K562 (cell line): ENCODE measurements around the gene WDR81. TPM values are rescaled to one million over a fixed set of nuclear protein-coding genes. Genes with fewer than 3 reads are reported as not detected.

Experiments used
- AFF4 ChIP-seq: sonication (generic); formaldehyde crosslinking; IDR thresholded peaks from 2 replicates; pipeline ENCODE4 v1.8.0; 2023; ENCODE audit warnings: mild to moderate bottlenecking, missing genetic modification reagents
- CBX1 ChIP-seq: sonication (generic); IDR thresholded peaks from 2 replicates; pipeline ENCODE4 v1.6.1; 2016; ENCODE audit warnings: antibody characterized with exemption, low read depth, mild to moderate bottlenecking
- CCNT2 ChIP-seq: IDR thresholded peaks from 2 replicates; pipeline ENCODE4 v1.6.1; 2011; ENCODE audit warnings: borderline replicate concordance, low read depth, mild to moderate bottlenecking, moderate library complexity, mixed read lengths, low read length; ENCODE audit not compliant: insufficient read length; ENCODE audit errors: extremely low read depth
- CREBBP ChIP-seq: IDR thresholded peaks from one replicate; pipeline ENCODE4 v1.6.1; 2012; ENCODE audit warnings: low read depth, mild to moderate bottlenecking, control low read depth, inconsistent platforms, low read length
- ETV1 ChIP-seq: fragments of 450-650 bp; conservative IDR thresholded peaks from 2 replicates; pipeline ENCODE4 v1.6.1; 2016; ENCODE audit warnings: missing genetic modification characterization, control low read depth, low read depth, missing compliant biosample characterization
- GTF2B ChIP-seq: IDR thresholded peaks from 2 replicates; pipeline ENCODE4 v1.6.1; 2011; ENCODE audit not compliant: insufficient read length; ENCODE audit errors: extremely low read depth
- HBP1 ChIP-seq: fragments of 450-650 bp; formaldehyde crosslinking; IDR thresholded peaks from 2 replicates; pipeline ENCODE4 v1.4.0; 2022; ENCODE audit warnings: missing genetic modification characterization
- HDAC2 ChIP-seq: fragments of 450-650 bp; IDR thresholded peaks from 2 replicates; pipeline ENCODE4 v1.6.1; 2016; ENCODE audit warnings: mild to moderate bottlenecking
- HDAC6 ChIP-seq: IDR thresholded peaks from 2 replicates; pipeline ENCODE4 v1.6.1; 2012; ENCODE audit warnings: low read depth, mild to moderate bottlenecking, control low read depth, inconsistent platforms, low read length, moderate library complexity
- NFATC3 ChIP-seq: fragments of 450-650 bp; IDR thresholded peaks from 2 replicates; pipeline ENCODE4 v1.6.1; 2017; ENCODE audit warnings: mild to moderate bottlenecking
- NFYB ChIP-seq: IDR thresholded peaks from 2 replicates; pipeline ENCODE4 v1.6.1; 2011; ENCODE audit warnings: mild to moderate bottlenecking, moderate library complexity; ENCODE audit not compliant: insufficient read length; ENCODE audit errors: extremely low read depth
- NUFIP1 ChIP-seq: fragments of 450-650 bp; IDR thresholded peaks from 2 replicates; pipeline ENCODE4 v1.6.1; 2018; ENCODE audit not compliant: partially characterized antibody
- PTBP1 ChIP-seq: fragments of 200-400 bp; formaldehyde crosslinking; IDR thresholded peaks from 2 replicates; pipeline ENCODE4 v1.6.1; 2017; ENCODE audit warnings: low read depth, low read length
- RAD21 ChIP-seq, 2 experiments: fragments of 250-450 bp in 1 of 2; fragments of 450-650 bp in 1 of 2; sonication (Bioruptor Pico) in 1 of 2; formaldehyde crosslinking in 1 of 2; IDR thresholded peaks in 1 of 2; conservative IDR thresholded peaks in 1 of 2; 2 replicates each; pipeline versions ENCODE4 v1.4.0 to v1.8.0; 2020 to 2022; ENCODE audit warnings: mild to moderate bottlenecking in 2 of 2, moderate library complexity in 1 of 2
- SMARCC2 ChIP-seq: fragments of 450-650 bp; IDR thresholded peaks from 2 replicates; pipeline ENCODE4 v1.6.1; 2017; ENCODE audit warnings: antibody characterized with exemption, moderate library complexity, mild to moderate bottlenecking, low read depth
- SP2 ChIP-seq: IDR thresholded peaks from 2 replicates; pipeline ENCODE4 v1.6.1; 2011; ENCODE audit warnings: mild to moderate bottlenecking, low read depth, low read length, moderate library complexity; ENCODE audit not compliant: poor library complexity, severe bottlenecking; ENCODE audit errors: extremely low read depth
- TAF9B ChIP-seq: fragments of 450-650 bp; IDR thresholded peaks from 2 replicates; pipeline ENCODE4 v1.6.1; 2018; ENCODE audit warnings: mild to moderate bottlenecking; ENCODE audit not compliant: partially characterized antibody
- TCF3 ChIP-seq: sonication (generic); formaldehyde crosslinking; IDR thresholded peaks from 2 replicates; pipeline ENCODE4 v1.4.0; 2020; ENCODE audit warnings: mild to moderate bottlenecking, missing genetic modification reagents
- ZFPM2 ChIP-seq: fragments of 250-450 bp; sonication (Bioruptor Pico); IDR thresholded peaks from 2 replicates; pipeline ENCODE4 v1.5.1; 2022; ENCODE audit warnings: mild to moderate bottlenecking
- ZNF232 ChIP-seq: sonication (generic); formaldehyde crosslinking; IDR thresholded peaks from 2 replicates; pipeline ENCODE4 v1.8.0; 2022; ENCODE audit warnings: mild to moderate bottlenecking, missing genetic modification reagents
- ZNF24 ChIP-seq: fragments of 450-650 bp; IDR thresholded peaks from 2 replicates; pipeline ENCODE4 v1.6.1; 2016
- ZNF79 ChIP-seq: fragments of 250-450 bp; sonication (Bioruptor Pico); IDR thresholded peaks from 2 replicates; pipeline ENCODE4 v1.4.0; 2020; ENCODE audit warnings: low read depth, mild to moderate bottlenecking, moderate library complexity
- ZNF830 ChIP-seq: fragments of 250-450 bp; sonication (Bioruptor Pico); IDR thresholded peaks from 2 replicates; pipeline ENCODE4 v1.5.0; 2021; ENCODE audit warnings: mild to moderate bottlenecking
- polyA plus RNA-seq, 8 experiments: library from polyadenylated mRNA; depleted of rRNA in 4 of 8; stranded (reverse) in 5 of 8; unstranded in 3 of 8; fragments of >200 nt; fragmentation: Nextera tagmentation in 2 of 8; fragmentation: Illumina TruSeq in 1 of 8; extraction: Ambion mirVana in 2 of 8; extraction: Trizol in 1 of 8; gene quantifications; 2 replicates each; pipeline versions ENCODE4 v1.2.1 to v1.2.3, GENCODE V29; 2011 to 2014; ENCODE audit warnings: inconsistent platforms in 1 of 8, missing spikeins in 1 of 8
- total RNA-seq, 7 experiments: library from RNA; depleted of rRNA in 6 of 7; stranded (reverse); fragments of >200 nt in 6 of 7; fragmentation: Illumina TruSeq in 2 of 7; extraction: Trizol in 2 of 7; gene quantifications; 2 replicates each; pipeline versions ENCODE4 v1.2.1 to v1.2.3, GENCODE V29; 2011 to 2021; ENCODE audit warnings: low replicate concordance in 1 of 7

WDR81 gene
- total and polyA plus RNA-seq, 9 of the 15 experiments (the other 6 are each of a cell fraction or from before 2014, with no cell fraction given): 0.01 to 17.1 (median 3.3) TPM

- TF ChIP-seq HDAC6 (no peak), SMARCC2 (no peak), ZFPM2 (CRISPR knock-in tag) (no peak), CBX1 (no peak), CREBBP (no peak), ZNF830 (CRISPR knock-in tag) (no peak), GTF2B (no peak), PTBP1 (no peak), AFF4 (peak; percentile 61; the same call in 1 of the 2 replicates), NFYB (no peak), ZNF79 (CRISPR knock-in tag) (no peak), ZNF24 (no peak), NUFIP1 (no peak), ZNF232 (CRISPR knock-in tag) (no peak), SP2 (no peak), NFATC3 (no peak), HDAC2 (peak; percentile 65; the same call in 1 of the 2 replicates), TAF9B (peak; percentile 73), ETV1 (tag) (no peak), TCF3 (no peak), CCNT2 (peak; percentile 23), HBP1 (CRISPR knock-in tag) (no peak), RAD21 (CRISPR knock-in tag; conservative IDR thresholded peaks at IDR 0.05 in 1 of 2, IDR thresholded peaks at IDR 0.05 in 1 of 2) (no peak)
These were observed 9.3 kb upstream of the WDR81 start (continued) for GRCh38 chr17:1714980-1715802.
